GM20431 (cell line): ENCODE data around the gene MED14.

Experiments
- in situ Hi-C: fragments of 300-500 bp; cut with MseI, MboI; formaldehyde crosslinking; loops from one replicate; pipeline ENCODE4 v1.15.0; 2020; ENCODE audit warnings: low sequenced_read_pairs; ENCODE audit not compliant: unreplicated experiment

Gene MED14

DNA sequence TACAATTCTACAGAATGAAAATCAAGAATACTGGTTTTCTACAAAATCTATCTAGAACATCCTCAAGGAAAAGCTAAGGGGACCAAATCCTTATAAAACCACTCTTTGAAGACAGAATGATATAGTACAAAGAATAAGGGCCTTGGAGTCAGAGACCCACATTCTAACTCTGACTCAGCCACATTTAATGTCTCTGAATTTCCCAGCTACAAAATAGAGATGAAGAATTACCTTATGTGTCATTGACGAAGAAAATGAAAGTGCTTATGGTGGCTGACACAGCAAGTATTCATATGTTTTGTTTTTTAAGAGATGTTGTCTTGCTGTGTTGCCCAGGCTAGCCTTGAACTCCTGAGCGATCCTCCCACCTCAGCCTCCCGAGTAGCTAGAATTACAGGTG, 52.1 kb downstream of the MED14 start:
- in situ Hi-C loops, result no loop called here

DNA sequence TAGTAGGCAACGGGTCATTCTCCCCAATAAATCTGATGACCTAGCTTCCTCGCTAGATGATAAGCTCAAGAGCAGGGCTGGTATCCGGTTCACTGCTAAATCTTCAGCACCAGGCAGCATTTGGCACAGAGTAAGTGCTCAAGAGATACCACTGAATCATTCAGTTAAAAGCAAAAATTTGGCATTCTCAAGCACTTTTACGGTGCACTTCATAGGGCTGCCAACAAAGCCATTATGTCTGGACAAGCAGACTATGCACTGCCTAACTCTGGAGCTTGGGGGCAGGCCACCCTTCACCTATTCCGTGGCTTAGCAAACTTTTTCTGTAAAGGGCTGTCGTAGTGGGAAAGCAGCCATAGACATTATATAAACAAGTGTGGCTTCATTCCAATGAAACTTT, 64.2 kb downstream of the MED14 start:
- in situ Hi-C loops, result loop anchor here (25.0 kb wide), 1 partner anchor 116 kb away; no protein-coding TSS in a partner anchor

DNA sequence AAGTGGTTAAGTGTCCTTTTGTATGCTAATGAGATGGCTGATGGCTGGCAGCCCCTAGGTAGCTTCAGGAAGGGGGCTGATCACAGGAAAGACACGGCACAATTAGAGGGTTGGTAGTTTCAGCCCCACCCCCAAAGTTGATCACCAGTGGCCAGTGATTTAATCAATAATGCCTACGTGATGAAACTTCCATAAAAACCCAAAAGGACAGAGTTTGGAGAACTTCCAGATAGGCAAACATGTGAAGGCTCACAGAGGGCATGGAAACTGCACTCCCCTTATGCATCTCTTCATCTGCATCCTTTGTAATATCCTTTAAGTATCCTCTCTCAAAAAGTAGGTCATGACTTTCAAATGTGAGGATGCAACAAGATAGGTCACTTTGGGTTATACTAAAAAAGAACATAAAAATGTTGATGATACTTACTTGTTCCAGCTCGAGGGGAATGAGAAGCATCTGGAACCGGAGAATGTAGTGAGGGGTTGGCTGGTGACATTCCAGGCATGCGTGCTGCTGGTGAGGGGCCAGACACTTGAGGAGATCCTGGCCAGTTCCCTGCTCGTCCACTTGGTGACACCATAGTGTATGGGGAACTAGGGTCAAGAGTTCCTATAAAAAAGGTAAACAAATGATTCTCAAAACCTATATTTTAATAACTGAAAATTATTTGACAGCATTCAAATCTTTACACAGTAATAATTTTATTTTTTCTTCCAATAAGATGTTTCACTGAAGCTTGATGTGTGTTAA, 71.3 kb downstream of the MED14 start:
- in situ Hi-C loops, result loop anchor here (25.0 kb wide), 1 partner anchor 123 kb away; no protein-coding TSS in a partner anchor

DNA sequence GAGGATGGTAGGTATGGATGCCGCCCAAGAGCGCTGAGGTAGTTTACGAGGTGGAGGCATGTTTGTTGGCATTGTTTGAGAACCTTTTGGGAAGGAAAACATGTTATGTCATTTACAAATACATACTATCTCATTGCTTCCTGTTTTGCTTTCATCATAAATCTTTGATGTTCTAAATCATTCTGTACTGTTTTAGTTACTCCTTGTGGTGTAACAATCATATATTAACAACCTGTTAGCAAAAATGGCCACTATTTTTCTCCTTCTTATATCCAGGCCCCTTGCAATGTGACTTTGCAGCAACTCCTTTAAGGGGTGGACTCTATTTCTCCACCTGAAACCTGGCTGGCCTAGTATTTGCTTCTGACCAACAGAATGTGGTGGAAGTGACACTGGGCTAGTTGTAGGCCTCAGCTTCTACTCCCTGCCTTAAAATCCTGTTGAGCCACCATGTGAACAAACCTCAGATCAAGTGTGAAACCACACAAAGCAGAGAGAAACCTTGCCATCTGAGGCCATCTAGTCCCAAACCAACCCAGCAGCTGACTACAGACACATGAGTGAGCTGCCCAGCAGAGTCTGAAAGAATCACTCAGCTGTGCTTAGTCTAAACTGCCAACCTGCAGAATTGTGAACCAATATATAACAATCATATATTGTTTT, 72.1 kb downstream of the MED14 start:
- in situ Hi-C loops, result loop anchor here (25.0 kb wide), 1 partner anchor 124 kb away; no protein-coding TSS in a partner anchor

DNA sequence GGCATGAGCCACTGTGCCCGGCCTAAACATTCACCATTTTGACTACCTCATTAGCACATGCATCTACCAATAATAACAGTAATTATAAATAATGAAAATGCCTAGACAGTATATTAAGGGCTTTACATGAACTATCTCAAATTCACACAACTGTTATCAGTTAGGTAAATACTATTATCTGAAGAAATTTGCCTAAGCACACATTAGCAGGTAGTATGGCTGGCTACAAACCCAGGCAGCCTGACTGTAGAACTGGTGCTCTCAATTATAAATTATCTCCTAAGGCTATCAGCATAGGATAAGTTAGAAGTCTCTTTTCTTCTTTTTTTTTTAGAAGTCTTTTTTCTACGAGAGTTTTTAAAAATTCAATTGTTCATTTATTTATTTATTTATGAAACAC, 73.9 kb downstream of the MED14 start:
- in situ Hi-C loops, result loop anchor here (25.0 kb wide), 1 partner anchor 126 kb away; no protein-coding TSS in a partner anchor

DNA sequence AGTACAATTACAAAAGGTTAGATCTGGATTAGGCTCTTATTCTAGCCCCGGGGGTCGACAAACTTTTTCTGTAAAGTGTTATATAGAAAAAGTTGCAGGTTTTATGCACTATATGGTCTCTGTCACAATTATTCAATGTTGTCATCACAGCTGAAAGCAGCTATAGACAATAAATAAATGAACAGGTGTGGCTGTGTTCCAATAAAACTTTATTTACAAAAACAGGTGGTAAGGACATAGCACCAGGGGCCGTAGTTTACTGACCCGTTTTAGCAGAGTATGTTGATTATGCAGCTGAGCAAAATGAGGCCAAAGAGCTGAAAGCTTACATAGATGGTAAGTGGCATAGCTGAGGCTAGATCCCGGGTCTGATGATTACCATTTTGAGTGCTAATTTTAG, 75.0 kb downstream of the MED14 start:
- in situ Hi-C loops, result loop anchor here (25.0 kb wide), 1 partner anchor 127 kb away; no protein-coding TSS in a partner anchor

DNA sequence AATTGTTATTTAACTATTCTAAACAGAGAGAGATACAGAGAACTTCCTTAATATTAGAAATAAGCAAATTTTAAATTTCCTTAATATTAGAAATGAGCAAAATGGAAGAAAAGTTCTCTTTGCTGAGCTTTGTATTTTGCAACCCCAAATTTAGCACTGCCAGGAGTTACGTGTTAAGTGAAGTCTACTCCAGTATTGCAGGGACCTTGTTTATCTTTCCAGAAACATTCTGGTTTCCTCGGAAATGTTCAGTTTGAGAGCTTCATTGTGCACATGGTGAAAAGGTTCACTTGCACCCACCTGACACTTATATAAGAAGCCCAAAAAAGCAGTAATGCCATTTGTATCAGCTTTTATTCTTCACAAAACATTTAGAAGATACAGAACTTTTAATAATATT, 81.8 kb downstream of the MED14 start:
- in situ Hi-C loops, result loop anchor here (25.0 kb wide), 1 partner anchor 134 kb away; no protein-coding TSS in a partner anchor

DNA sequence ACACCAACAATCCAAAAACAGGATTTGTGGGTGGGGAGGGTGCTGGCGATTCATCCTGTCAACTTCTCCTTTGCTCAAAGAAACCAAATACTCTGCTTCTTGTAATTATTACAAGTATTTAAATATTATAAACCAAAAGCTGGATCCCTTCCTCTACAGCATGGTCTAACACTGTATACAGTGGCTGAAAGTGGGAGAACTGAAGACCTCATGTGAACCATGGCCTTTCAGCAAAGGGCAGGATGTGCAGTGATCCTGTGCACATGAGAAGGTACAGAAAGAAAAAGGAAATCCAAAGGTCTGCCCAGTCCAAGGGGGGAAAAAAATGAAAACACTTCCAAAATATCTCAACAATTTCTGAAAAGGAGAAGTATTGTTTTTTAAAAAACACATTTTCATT, 82.7 kb downstream of the MED14 start:
- in situ Hi-C loops, result loop anchor here (25.0 kb wide), 1 partner anchor 135 kb away; no protein-coding TSS in a partner anchor

DNA sequence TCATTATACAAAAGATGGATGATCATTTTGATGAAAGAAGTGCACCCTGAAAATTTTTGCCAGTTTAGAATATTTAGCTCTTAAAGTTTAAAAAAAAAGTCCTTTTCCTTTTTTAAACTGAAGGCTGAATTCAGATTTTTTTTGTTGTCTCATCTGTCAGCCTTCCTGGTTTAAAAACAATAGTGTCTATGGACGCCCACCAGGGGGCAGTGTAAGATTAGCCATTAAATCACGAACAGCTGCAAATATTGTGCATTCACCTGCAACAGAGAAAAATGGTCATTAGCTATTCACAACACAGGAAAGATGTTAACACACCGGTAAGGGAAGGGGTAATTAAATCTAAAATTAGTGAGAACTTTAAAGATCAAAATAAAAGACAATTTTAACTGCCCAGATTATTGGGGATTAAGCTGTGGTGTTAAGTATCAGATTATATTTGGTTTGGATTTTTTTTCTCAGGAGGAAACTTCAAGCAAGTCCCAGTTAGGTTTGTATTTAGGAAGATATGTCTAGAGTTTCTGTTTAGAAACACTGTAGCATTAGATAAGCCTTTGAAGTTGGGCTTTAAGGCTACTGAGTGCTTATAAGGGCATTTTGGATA, 83.6 kb downstream of the MED14 start:
- in situ Hi-C loops, result loop anchor here (25.0 kb wide), 1 partner anchor 136 kb away; no protein-coding TSS in a partner anchor

DNA sequence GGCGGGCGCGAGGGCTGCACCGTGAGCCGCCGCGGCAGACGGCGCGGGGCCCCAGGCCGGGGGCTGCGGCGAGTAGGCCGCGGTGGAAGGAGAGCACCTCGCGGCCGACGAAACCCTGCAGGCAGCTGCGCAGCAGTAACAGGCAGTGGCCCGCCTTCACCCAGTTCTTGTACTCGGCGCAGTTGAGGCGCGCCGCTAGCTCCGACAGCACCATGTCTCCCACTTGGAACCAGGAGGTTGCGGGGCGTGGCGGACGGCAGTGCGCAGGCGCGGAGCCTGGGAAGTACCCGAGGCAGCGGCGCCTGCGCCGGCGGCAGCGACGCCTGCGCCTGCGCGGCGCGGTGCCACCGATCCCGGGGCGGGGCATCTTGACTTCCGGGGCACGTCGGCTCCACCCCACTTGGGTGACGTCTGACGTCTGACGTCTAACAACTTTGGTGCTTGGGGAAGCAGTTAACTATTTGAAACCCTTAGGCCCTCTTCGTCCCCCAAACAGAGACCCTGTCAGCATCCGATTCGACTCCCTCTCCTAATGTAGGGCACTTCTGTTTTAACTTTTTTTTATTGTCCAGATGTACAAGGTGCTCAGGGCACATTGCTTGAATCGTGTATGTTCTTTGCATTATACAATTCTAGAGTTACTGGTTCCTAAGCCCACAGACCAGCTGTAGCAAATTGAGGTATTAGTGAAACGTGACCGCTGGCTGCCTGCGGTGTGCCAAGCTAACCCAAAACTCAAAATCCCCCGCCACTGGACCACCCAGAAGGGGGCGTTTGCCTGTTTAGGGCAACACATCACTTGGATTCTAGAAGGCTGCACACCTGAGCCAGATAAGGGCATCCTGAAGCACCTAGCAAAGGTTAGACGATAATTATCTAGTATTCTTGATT, 87.8 kb downstream of the MED14 start, which contains the start of gene CXorf38:
Gene CXorf38 (minus strand): TSS at position 255 of the 891 bp plus-strand sequence. CDS start 41 bp downstream, at position 214.
- in situ Hi-C loops, result no loop called here

DNA sequence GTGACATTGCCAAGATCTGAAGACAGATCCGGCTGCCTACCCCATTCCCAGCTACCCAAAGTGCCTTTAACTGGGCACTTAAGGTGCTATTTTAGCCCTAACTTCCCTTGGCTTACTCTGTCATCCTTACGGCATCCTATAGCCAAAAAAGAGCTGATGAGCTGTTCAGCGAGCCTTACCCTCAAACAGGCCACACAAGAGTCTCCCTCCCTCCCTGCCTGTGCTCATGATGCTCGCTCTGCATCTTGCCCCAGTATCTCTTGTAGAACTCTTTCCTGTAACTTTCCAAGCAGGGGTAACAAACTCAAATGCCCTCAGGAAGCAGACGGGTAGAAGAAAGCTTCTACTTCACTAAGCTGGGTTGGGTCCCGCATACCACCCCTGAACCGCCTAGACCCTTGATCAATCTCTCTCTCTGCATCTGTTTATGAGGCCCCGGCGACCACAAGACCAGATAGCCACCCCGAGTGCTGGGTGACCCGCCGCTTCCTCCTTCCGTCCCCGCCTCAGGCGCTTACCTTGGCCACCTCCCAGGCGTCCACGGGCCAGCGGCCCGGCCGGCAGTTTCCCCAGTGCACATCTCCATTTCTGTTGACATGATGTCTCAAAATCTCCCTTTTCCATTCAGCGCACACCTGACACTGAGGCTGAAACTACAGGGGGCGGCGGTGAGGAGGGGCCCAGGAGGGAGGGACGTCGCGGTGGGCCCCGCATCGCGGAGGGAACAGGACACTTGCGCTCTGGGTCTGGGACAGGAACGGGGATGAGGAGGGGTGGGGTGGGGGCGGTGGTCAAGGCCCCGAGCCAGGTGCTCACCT, 88.6 kb downstream of the MED14 start:
- in situ Hi-C loops, result no loop called here

DNA sequence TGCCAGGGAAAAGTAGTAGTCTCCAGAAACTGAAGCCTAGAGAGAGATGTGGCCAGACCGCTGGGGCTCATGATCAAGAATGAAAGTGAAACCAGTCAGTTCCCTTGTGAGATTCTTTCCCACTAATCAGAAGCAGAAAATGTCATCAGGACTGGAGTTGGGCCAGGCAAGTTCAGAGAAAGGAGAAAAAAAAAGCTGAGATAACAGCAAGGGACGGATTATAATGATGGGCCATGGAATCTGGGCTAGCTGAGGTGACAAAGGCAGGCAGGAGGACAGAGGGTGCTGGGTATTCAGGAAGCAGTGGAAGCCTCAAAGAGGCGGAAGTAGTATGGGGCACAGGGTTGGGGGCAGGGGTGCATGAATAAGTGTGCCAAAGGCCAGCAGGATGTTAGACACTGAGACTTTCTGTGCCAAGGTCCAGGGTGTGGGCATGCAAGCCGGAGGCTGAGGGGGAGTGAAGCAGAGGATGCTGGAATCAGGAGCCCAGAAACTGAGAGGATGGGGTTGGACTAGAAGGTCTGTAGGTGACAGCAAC, 90.5 kb downstream of the MED14 start:
- in situ Hi-C loops, result no loop called here

DNA sequence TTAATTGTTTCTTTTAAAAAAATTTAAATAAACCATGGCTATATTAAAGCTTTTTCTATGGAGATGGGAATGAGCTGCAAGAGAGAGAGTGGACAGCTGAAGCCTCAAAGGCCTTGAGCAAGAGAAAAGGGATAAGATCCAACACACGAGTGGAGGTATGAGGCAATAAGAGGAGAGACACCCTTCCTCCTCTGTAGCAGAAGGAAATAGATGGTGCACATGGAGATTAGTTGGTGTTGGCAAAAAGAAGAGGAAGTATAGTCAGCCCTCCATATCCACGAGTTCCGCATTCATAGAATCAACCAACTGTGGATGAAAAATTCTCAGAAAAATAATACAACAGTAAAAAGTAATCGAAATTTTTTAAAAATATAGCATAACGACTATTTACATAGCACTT, 91.2 kb downstream of the MED14 start:
- in situ Hi-C loops, result no loop called here

DNA sequence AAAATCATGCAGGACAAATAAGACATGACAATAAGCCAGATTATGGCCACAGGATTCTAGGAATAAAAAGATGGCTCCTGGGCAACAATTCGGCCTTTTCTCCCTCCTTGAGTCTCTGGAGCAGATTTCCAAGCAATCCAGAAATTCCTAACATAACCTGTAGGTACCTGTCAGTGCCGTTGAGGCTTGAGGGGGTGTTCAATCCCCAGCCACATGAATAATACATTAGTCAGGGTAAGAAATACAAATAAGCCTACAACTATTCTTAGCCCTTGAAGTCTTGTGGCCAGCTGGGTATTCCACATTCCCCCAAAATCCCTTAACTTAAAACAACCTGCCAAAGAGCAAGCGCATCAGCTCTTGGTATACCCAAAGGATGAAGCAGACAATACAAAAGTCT, 97.7 kb downstream of the MED14 start:
- in situ Hi-C loops, result no loop called here

DNA sequence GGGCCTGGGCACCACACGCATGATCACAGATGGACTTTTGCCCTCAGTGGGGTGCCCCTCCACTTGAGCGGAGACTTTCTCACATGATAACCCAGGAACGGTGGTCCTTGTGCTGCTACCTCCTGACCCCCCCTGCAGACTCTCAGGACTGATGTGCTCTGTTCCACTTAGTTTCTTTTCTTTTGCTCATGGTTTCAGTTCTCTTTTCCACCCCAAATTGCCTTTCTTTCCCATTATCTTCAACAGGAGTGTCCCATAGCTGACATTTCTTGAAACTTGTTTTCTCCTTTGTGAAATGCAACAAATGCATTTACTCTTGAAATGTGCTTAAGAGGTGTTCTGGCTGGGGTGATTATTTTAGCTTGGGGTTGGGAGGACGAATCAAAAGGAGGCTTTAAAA, 103.1 kb downstream of the MED14 start:
- in situ Hi-C loops, result no loop called here

DNA sequence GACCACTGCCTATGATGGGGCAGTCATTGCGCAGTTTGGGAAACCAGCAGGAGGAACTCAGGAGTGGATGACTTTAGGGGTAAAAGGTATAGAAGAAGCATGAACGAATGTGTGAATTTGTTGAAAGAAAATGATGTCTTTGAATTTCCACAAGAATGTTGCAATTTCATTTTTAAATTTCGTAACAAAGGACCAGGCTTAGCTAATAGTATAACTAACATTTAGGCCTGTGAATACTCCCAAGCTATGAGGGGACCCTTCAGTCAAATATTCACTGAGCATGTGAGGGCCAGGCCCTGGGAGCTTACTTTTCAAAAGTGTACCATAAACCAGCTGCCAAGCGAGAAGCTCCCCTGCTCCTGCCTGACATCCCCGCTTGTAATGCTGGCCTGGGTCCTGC, 106.8 kb downstream of the MED14 start:
- in situ Hi-C loops, result no loop called here

DNA sequence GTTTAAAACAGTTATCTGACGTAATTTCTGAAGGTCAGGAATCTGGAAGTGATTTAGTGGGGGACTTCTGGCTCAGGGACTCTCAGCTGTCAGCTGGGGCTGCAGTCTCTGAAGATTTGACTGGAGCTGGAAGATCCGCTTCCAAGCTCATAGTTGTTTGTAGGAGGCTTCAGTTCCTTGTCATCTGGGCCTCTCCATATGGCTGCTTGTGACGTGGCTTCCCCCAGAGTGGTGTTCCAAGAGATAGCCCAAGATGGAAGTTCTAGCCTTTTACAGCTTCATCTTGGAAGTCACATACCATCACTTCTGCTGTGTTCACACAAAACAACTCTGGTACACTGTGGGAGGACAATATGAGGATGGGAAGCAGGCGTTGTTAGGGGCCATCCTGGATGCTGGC, 110.0 kb downstream of the MED14 start:
- in situ Hi-C loops, result no loop called here

DNA sequence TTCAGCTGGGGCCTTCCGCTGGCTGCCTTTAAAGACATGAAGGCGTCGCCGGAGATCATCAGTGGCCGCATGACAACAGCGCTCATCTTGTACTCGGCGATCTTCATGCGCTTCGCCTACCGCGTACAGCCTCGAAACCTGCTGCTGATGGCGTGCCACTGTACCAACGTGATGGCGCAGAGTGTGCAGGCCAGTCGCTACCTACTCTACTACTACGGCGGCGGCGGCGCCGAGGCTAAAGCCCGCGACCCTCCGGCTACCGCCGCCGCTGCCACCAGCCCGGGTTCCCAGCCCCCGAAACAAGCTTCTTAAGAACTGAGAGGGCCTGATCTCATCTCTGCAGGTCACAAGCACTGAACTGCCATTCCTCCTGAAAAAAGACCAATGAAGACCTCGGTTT, 111.7 kb downstream of the MED14 start:
- in situ Hi-C loops, result no loop called here

DNA sequence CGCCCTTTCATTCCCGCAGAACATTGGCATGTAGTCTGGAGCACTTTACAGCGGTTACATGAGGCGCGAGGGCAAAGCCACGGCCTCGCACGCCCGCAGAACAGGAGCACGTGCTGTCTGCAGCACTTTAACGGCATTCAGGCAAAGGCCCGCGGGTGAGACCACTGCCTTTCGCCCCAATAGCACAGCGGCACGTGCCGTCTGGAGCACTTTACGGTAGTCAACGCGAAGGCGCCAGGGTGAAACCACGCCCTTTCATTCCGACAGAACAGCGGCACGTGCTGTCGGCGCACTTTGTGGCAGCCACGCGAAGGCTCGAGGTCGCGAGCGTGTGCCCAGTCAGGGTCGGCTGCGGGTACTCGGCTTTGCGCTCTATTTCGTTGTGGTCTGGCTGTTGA, 112.2 kb downstream of the MED14 start, which contains the start of gene MPC1L:
Gene MPC1L (plus strand): TSS at position 290 of the 398 bp plus-strand sequence. CDS start 138 bp downstream, outside the sequence.
- in situ Hi-C loops, result no loop called here
